Naive thymus-derived CD4-positive, alpha-beta T cell (primary cell): ENCODE results near the gene NOTCH3. TPM values are rescaled to one million over a fixed set of nuclear protein-coding genes. Genes with fewer than 3 reads are reported as not detected.

ENCODE experiments used
- ATAC-seq: fragments of 150-1000 bp; cut with Tn5 transposase; 2 replicates; pipeline ENCODE4 v1.10.0; 2021; ENCODE audit warnings: mild to moderate bottlenecking, moderate library complexity
- CTCF ChIA-PET: fragments of 350-600 bp; sonication (Branson Sonifier 250); formaldehyde crosslinking; loops from one replicate; lab custom pipeline; 2021; ENCODE audit warnings: antibody characterized with exemption; lab: Charles Lee
- POLR2A ChIA-PET: fragments of 350-600 bp; sonication (Branson Sonifier 250); formaldehyde crosslinking; loops from one replicate; lab custom pipeline; 2021; ENCODE audit warnings: antibody characterized with exemption, inconsistent platforms; lab: Charles Lee
- DNase-seq, 9 donors: peaks; one replicate each; pipeline versions ENCODE4 v3.0.0 to v3.0.0-alpha.2; 2020 to 2022; ENCODE audit warnings: mixed read lengths in 1 of 9
- H3K27ac ChIP-seq: one replicate; pipeline ENCODE4 v1.7.0; 2013; ENCODE audit warnings: mild to moderate bottlenecking, low read depth, low read length, moderate library complexity
- H3K27me3 ChIP-seq, 2 donors: one replicate each; pipeline ENCODE4 v1.7.0; 2013; ENCODE audit warnings: low read length in 2 of 2, mild to moderate bottlenecking in 2 of 2, moderate library complexity in 2 of 2; ENCODE audit not compliant: control insufficient read depth in 2 of 2, insufficient read depth in 2 of 2
- H3K36me3 ChIP-seq, 3 experiments: 1 replicate in 2 of 3; 2 replicates in 1 of 3; pipeline ENCODE4 v1.7.0; 2013; ENCODE audit warnings: low read length in 3 of 3, mild to moderate bottlenecking in 3 of 3, moderate library complexity in 1 of 3; ENCODE audit not compliant: insufficient read depth in 3 of 3, control insufficient read depth in 2 of 3
- H3K4me1 ChIP-seq, 2 donors: one replicate each; pipeline ENCODE4 v1.7.0; 2013; ENCODE audit warnings: low read length in 2 of 2, mild to moderate bottlenecking in 2 of 2, moderate library complexity in 1 of 2; ENCODE audit not compliant: control insufficient read depth in 2 of 2, insufficient read depth in 2 of 2
- H3K4me3 ChIP-seq: 2 replicates; pipeline ENCODE4 v1.7.0; 2013; ENCODE audit warnings: mild to moderate bottlenecking, low read length
- H3K9me3 ChIP-seq, 3 experiments: 1 replicate in 2 of 3; 2 replicates in 1 of 3; pipeline ENCODE4 v1.7.0; 2013; ENCODE audit warnings: low read length in 3 of 3; ENCODE audit not compliant: control insufficient read depth in 2 of 3
- H3K27ac Mint-ChIP-seq, 9 donors: one replicate each; pipeline ENCODE4 v1.8.0; 2020 to 2022; ENCODE audit warnings: mixed read lengths in 9 of 9, mild to moderate bottlenecking in 8 of 9, moderate library complexity in 5 of 9, inconsistent platforms in 2 of 9
- H3K27me3 Mint-ChIP-seq, 5 donors: one replicate each; pipeline ENCODE4 v1.8.0; 2021 to 2022; ENCODE audit warnings: mixed read lengths in 5 of 5, mild to moderate bottlenecking in 1 of 5
- H3K36me3 Mint-ChIP-seq, 5 donors: one replicate each; pipeline ENCODE4 v1.8.0; 2020 to 2022; ENCODE audit warnings: mixed read lengths in 5 of 5, mild to moderate bottlenecking in 3 of 5, inconsistent platforms in 1 of 5
- H3K4me1 Mint-ChIP-seq, 7 donors: one replicate each; pipeline ENCODE4 v1.8.0; 2020 to 2022; ENCODE audit warnings: mixed read lengths in 7 of 7, mild to moderate bottlenecking in 3 of 7, inconsistent platforms in 1 of 7
- H3K4me3 Mint-ChIP-seq, 10 donors: one replicate each; pipeline ENCODE4 v1.8.0; 2020 to 2022; ENCODE audit warnings: mild to moderate bottlenecking in 10 of 10, mixed read lengths in 10 of 10, moderate library complexity in 6 of 10, inconsistent platforms in 2 of 10
- H3K9me3 Mint-ChIP-seq, 11 donors: one replicate each; pipeline ENCODE4 v1.8.0; 2020 to 2022; ENCODE audit warnings: mixed read lengths in 11 of 11, mild to moderate bottlenecking in 4 of 11, inconsistent platforms in 1 of 11, moderate library complexity in 1 of 11
- intact Hi-C, 2 donors: fragments of 100-400 bp; cut with micrococcal nuclease; formaldehyde crosslinking; loops; one replicate each; pipeline ENCODE4 v1.15.1; 2023
- polyA plus RNA-seq, 2 donors: library from polyadenylated mRNA; unstranded; fragments of 300-500 nt; fragmentation: Illumina TruSeq; gene quantifications; one replicate each; pipeline ENCODE4 v1.2.3, GENCODE V29; 2021
- total RNA-seq, 6 experiments: library from RNA in 5 of 6; stranded (reverse) in 5 of 6; gene quantifications; 1 replicate in 5 of 6; 2 replicates in 1 of 6; pipeline ENCODE4 v1.2.3 and lab custom pipeline; 2021 to 2026

Gene NOTCH3
- total and polyA plus RNA-seq, 7 experiments from 2014 or later: 0.19 to 0.80 (median 0.30) TPM; not detected in 3

DNA sequence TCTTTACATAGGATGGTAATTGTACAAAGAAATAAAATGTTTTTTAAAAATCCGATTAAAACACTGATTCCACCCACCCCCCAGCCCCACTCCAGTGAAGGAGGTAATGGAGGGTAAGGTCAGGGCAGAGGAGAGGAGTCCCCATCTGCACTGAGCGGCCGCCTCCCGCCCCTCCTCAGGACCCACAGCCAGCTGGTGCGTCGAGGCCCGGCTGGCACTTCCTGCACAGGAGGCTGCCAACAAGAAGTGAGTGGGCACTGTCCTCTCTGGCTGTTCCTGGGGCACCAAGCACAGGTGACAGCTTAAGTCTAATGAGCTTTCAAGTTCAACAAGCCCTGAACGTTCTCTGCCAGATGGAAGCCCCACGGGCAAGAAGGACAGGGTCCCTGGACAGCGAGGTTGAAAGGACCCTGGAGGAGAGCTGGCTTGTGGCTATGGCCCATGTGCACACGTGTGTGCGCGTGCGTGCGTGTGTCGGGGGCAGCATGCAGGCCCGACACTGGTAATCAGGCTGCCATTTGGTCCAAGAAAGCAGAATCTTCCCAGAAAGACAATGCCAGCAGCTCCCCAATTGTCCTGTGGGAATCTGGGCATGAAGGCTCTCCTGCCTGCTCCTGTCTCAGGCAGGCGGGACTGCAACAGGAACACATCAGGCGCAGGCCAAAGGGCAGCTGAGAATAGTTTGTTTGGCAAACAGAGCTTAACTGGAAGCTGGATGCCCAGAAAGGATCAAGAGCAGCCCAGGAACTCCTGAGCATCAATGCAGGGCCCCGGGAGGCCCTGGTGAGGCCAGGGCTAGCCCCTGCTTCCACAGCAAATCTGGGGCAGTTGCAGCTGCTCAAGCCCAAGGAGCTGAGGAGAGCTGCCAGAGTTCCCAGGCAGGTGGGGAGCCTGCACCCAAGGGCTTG, 46.6 kb upstream of the NOTCH3 start:
- Mint-ChIP-seq H3K27ac (no peak overlapping the region), H3K4me3 (no peak overlapping the region), H3K9me3 (peaks cover 0 to 2% (median 0%) of the 10 kb centered on the region in 11 donors), H3K27me3 (no peaks in the 10 kb centered on the region), H3K4me1 (peaks cover 0 to 12% (median 3%) of the 10 kb centered on the region in 7 donors), H3K36me3 (peaks cover 0 to 44% (median 6%) of the 10 kb centered on the region in 5 donors)
- peaks cover 5 to 95% (median 19%) of the 10 kb centered on the region in 3 experiments for H3K36me3 ChIP-seq
- H3K27ac ChIP-seq: no peak overlapping the region
- H3K9me3 ChIP-seq: no peaks in the 10 kb centered on the region
- H3K4me1 ChIP-seq: no peaks in the 10 kb centered on the region
- POLR2A ChIA-PET: no interaction called here
- intact Hi-C loops: no loop called here
- no peaks in the 10 kb centered on the region for H3K27me3 ChIP-seq
- CTCF ChIA-PET: no interaction called here
- no peak for ATAC-seq
- no peak overlapping the region for H3K4me3 ChIP-seq
- no peak for DNase-seq

DNA sequence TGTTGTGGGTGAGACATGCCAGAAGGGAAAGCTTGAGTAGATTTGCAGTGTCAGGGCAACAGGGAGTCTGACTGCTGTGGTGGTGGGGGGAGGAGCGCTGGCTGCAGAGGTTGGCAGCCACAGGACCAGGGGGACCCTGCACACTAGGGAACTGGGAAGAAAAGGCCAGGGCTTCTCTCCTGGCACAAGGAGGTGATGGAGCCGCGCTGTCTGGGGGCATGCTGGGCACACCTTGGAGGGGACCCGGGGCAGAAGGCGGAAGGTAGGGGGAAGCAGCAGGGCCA, 45.3 kb upstream of the NOTCH3 start:
- Histone ChIP-seq H3K4me3 (no peak overlapping the region), H3K4me1 (no peaks in the 10 kb centered on the region), H3K36me3 (peaks cover 6 to 96% (median 17%) of the 10 kb centered on the region in 3 experiments), H3K27me3 (no peaks in the 10 kb centered on the region), H3K27ac (no peak overlapping the region), H3K9me3 (no peaks in the 10 kb centered on the region)
- ChIA-PET POLR2A (no interaction called here), CTCF (no interaction called here)
- no peaks in the 10 kb centered on the region for H3K9me3 Mint-ChIP-seq
- peak overlapping the region in 1 of 9 donors; percentile 88 for H3K27ac Mint-ChIP-seq
- no peak for DNase-seq
- H3K27me3 Mint-ChIP-seq: no peaks in the 10 kb centered on the region
- intact Hi-C loops: no loop called here
- H3K36me3 Mint-ChIP-seq: peaks cover 0 to 40% (median 6%) of the 10 kb centered on the region in 5 donors
- no peak for ATAC-seq
- peaks cover 0 to 10% (median 0%) of the 10 kb centered on the region in 7 donors for H3K4me1 Mint-ChIP-seq
- H3K4me3 Mint-ChIP-seq: no peak overlapping the region

DNA sequence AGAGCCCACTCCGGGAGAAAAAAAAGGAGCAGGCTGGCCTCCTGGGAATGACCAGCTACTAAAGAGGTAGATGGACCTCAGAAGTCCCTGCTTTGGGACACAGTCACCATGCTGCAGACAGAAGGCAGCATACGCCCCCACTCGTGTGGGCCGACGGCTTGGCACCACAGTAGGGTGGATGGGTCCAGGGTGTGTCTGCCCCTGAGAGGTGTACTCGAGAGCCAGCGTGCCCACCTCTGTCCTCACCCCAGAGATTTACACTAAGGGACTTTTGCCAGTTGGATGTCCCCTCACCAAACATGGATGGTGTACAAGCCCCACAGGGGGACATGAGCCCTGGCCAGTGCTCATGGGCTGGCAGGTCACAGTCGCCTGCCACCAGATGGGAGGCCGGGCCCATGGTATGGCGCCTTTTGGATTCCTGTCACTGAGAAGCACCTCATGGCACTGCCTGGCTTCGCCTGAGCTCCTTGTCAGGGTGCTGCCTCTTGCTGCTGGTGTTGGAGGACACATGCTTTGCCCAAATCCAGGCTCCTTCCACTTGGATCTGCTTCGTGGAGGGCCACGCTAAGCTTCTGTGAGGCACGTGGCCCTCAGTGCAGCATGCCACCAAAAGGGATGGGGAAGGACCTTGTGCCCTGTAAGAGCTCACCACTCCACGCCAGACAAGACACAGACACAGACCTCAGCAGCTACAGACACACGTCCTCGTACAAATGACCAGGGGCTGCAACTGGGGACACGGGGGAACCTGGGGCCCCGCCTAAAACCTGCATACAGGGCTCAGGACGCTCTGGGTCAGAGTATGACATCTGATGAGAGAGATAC, 44.8 kb upstream of the NOTCH3 start:
- Mint-ChIP-seq H3K27me3 (no peaks in the 10 kb centered on the region), H3K4me3 (no peak overlapping the region), H3K4me1 (peaks cover 0 to 10% (median 0%) of the 10 kb centered on the region in 7 donors), H3K9me3 (no peaks in the 10 kb centered on the region), H3K36me3 (peaks cover 0 to 40% (median 6%) of the 10 kb centered on the region in 5 donors), H3K27ac (peak overlapping the region in 1 of 9 donors; percentile 88)
- no peaks in the 10 kb centered on the region for H3K9me3 ChIP-seq
- H3K4me3 ChIP-seq: no peak overlapping the region
- intact Hi-C loops: no loop called here
- DNase-seq (no peak), ATAC-seq (no peak)
- H3K27me3 ChIP-seq: no peaks in the 10 kb centered on the region
- CTCF ChIA-PET: no interaction called here
- peaks cover 6 to 96% (median 17%) of the 10 kb centered on the region in 3 experiments for H3K36me3 ChIP-seq
- H3K4me1 ChIP-seq: no peaks in the 10 kb centered on the region
- POLR2A ChIA-PET: interaction anchor here (1.1 kb wide), 1 partner anchor 14 kb away, joined by 5 read pairs; no protein-coding TSS in a partner anchor
- no peak overlapping the region for H3K27ac ChIP-seq

DNA sequence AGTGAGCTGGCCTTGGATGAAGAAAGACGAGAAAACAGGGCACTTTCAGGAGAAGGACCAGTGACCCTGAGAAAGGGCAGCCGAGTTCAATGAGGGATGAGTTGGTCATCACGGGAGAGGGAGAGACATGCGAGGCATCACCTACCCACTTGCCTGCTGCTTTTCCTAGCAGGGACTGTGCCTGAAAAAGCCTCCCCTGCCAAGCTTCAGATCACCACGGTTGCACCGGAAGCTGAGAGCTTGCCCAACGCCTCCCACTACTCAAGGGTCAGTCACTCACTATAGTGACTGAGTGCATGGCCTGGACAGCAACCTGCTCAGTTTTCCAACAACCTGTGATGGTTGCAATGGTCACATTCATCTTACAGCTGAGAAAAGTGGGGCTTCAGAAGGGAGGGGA, 44.0 kb upstream of the NOTCH3 start:
- Histone ChIP-seq H3K4me1 (no peaks in the 10 kb centered on the region), H3K9me3 (no peaks in the 10 kb centered on the region), H3K36me3 (peaks cover 6 to 96% (median 18%) of the 10 kb centered on the region in 3 experiments), H3K27ac (no peak overlapping the region), H3K4me3 (no peak overlapping the region), H3K27me3 (no peaks in the 10 kb centered on the region)
- DNase-seq (no peak), ATAC-seq (no peak)
- intact Hi-C loops: no loop called here
- Mint-ChIP-seq H3K9me3 (no peaks in the 10 kb centered on the region), H3K27ac (peak overlapping the region in 2 of 9 donors; percentile 32), H3K4me3 (no peak overlapping the region), H3K27me3 (no peaks in the 10 kb centered on the region), H3K36me3 (peaks cover 0 to 42% (median 6%) of the 10 kb centered on the region in 5 donors), H3K4me1 (peaks cover 0 to 10% (median 0%) of the 10 kb centered on the region in 7 donors)
- POLR2A ChIA-PET: interaction anchor here (1.1 kb wide), 1 partner anchor 15 kb away, joined by 5 read pairs; no protein-coding TSS in a partner anchor
- CTCF ChIA-PET: no interaction called here

DNA sequence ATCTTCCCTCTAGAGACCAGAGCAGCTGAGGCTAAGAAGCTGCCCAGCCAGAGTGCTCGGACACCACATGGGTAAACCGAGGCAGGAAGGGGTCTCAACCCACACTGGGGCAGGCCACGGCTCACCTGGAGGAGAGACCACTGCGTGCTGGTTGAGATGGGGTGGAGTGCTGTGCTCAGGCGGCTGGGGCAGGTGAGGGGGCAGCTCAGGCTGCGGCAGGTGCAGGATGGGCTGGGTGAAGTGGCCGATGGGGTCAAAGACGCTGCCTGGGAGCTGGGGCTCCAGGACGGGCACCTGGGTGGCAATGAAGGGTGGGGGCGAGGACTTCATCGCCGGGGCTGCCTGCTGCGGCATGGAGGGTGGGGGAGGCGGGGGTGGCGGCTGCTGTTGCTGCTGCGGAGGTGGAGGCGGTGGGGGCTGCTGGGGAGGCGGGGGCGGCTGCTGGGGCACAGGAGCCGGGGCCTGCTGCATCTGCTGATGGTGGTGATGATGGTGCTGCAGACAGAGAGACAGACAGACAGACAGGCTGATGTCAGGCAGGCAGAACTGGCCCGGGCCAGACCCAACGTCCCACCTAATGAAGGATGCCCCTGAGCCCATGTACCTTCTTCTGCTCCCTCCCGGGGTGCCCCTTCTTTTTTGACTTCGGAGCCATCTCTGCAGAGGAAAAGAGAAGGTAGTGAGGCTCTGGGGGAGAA, 43.5 kb upstream of the NOTCH3 start:
- H3K4me1 ChIP-seq: no peaks in the 10 kb centered on the region
- ATAC-seq: no peak
- no peaks in the 10 kb centered on the region for H3K9me3 ChIP-seq
- intact Hi-C loops: no loop called here
- H3K4me3 ChIP-seq: no peak overlapping the region
- peaks cover 6 to 96% (median 24%) of the 10 kb centered on the region in 3 experiments for H3K36me3 ChIP-seq
- ChIA-PET CTCF (no interaction called here), POLR2A (no interaction called here)
- H3K27ac ChIP-seq: no peak overlapping the region
- H3K4me1 Mint-ChIP-seq: peaks cover 0 to 10% (median 0%) of the 10 kb centered on the region in 7 donors
- H3K4me3 Mint-ChIP-seq: no peak overlapping the region
- H3K9me3 Mint-ChIP-seq: no peaks in the 10 kb centered on the region
- no peaks in the 10 kb centered on the region for H3K27me3 Mint-ChIP-seq
- no peak for DNase-seq
- H3K27ac Mint-ChIP-seq: peak overlapping the region in 2 of 9 donors; percentile 32
- H3K27me3 ChIP-seq: no peaks in the 10 kb centered on the region
- H3K36me3 Mint-ChIP-seq: peaks cover 0 to 45% (median 6%) of the 10 kb centered on the region in 5 donors

DNA sequence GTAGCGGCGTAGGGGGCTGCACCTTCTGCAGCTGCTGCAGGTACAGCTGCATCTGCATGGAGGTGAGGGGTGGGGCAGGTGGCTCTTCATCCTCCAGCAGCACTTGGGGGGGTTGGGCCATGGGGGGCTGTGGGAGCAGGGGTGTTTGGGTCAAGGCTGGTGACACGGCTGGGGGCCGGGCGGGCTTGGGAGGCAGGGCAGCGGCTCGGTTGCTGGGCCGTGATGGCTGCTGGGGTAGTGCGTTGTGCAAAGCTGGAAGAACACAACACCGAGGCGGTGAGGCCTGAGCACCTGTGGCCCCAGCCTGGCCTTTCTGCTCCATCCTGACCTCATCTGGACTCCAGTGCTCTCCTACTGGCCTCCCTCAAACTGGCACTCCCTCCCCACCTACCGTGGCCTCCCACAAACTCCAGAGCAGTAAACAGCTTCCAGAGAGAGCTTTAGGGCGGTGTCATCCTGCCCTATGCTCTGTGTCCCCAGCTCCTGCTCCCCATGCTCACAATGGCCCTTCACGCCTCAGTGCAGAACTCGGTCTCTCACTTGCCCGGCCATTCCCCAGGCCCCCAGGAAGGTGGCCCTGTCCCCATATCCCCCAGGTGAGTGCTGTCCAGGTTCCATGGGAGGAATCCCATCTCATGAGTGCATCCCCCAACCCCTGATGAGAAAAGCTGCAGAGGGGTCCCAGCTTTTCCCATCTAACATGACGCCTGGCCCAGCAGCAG, 42.6 kb upstream of the NOTCH3 start:
- no peaks in the 10 kb centered on the region for H3K4me1 ChIP-seq
- ATAC-seq (no peak), DNase-seq (no peak)
- H3K27ac ChIP-seq: no peak overlapping the region
- no peak overlapping the region for H3K4me3 ChIP-seq
- H3K9me3 Mint-ChIP-seq: no peaks in the 10 kb centered on the region
- H3K27me3 ChIP-seq: no peaks in the 10 kb centered on the region
- ChIA-PET POLR2A (no interaction called here), CTCF (interaction anchor here (0.5 kb wide), 2 partner anchors 178 to 220 kb away, joined by 3 read pairs; no protein-coding TSS in a partner anchor)
- intact Hi-C loops: no loop called here
- peaks cover 0 to 10% (median 0%) of the 10 kb centered on the region in 7 donors for H3K4me1 Mint-ChIP-seq
- H3K36me3 ChIP-seq: peaks cover 3 to 96% (median 18%) of the 10 kb centered on the region in 3 experiments
- no peaks in the 10 kb centered on the region for H3K9me3 ChIP-seq
- no peak overlapping the region for H3K4me3 Mint-ChIP-seq
- peaks cover 0 to 43% (median 7%) of the 10 kb centered on the region in 5 donors for H3K36me3 Mint-ChIP-seq
- peak overlapping the region in 1 of 9 donors; percentile 62 for H3K27ac Mint-ChIP-seq
- H3K27me3 Mint-ChIP-seq: no peaks in the 10 kb centered on the region
